ENCODE measurements around the gene CDKN1C.

The CDKN1C gene

GRCh38 chr11:2930704-2931419 lies 45.3 kb upstream of the CDKN1C start:
- Histone ChIP-seq H3K4me3 (replicated peaks; ENCODE audit: insufficient read depth, low read length) (peak overlapping the region; percentile 48), H3K27ac (replicated peaks) (no peak overlapping the region)
- DNase-seq (ENCODE audit: low read depth in 1 of 2, low spot score in 1 of 2): peak; percentile 38 to 55

GRCh38 chr11:2929950-2930703 lies 44.6 kb upstream of the CDKN1C start:
- peak overlapping the region; percentile 48 for H3K4me3 ChIP-seq (replicated peaks; ENCODE audit: insufficient read depth, low read length)
- peaks cover 31% of the 10 kb centered on the region for H3K27me3 ChIP-seq (ENCODE audit: insufficient read depth, poor library complexity, severe bottlenecking)
- H3K27ac ChIP-seq (replicated peaks): no peak overlapping the region
- TF ChIP-seq GABPA (IDR thresholded peaks at IDR 0.05; ENCODE audit: low read depth) (no peak), REST (IDR thresholded peaks at IDR 0.05; ENCODE audit: insufficient replicate concordance, low read depth) (no peak), SPI1 (IDR thresholded peaks at IDR 0.05; ENCODE audit: borderline replicate concordance, low read depth) (no peak; the same call in 1 of the 2 replicates), CTCF (IDR thresholded peaks at IDR 0.05; ENCODE audit: insufficient read depth, low read length) (peak; percentile 26), POLR2AphosphoS5 (IDR thresholded peaks at IDR 0.05; ENCODE audit: low read depth) (no peak)
- peak; percentile 23 to 37 for DNase-seq (ENCODE audit: low read depth in 1 of 2, low spot score in 1 of 2)

More at GRCh38 chr11:2930704-2931419, 45.3 kb upstream of the CDKN1C start:
- peaks cover 31% of the 10 kb centered on the region for H3K27me3 ChIP-seq (ENCODE audit: insufficient read depth, poor library complexity, severe bottlenecking)
- TF ChIP-seq SPI1 (IDR thresholded peaks at IDR 0.05; ENCODE audit: borderline replicate concordance, low read depth) (no peak), CTCF (IDR thresholded peaks at IDR 0.05; ENCODE audit: insufficient read depth, low read length) (peak; percentile 53)

- no peak for TF ChIP-seq SPI1 (IDR thresholded peaks at IDR 0.05; ENCODE audit: borderline replicate concordance, low read depth)
- TF ChIP-seq POLR2AphosphoS5 (IDR thresholded peaks at IDR 0.05; ENCODE audit: low read depth): no peak
- TF ChIP-seq GABPA (IDR thresholded peaks at IDR 0.05; ENCODE audit: low read depth): no peak
- no peak for TF ChIP-seq CTCF (IDR thresholded peaks at IDR 0.05; ENCODE audit: insufficient read depth, low read length)
- no peak for TF ChIP-seq REST (IDR thresholded peaks at IDR 0.05; ENCODE audit: insufficient replicate concordance, low read depth)
- Histone ChIP-seq H3K27me3 (ENCODE audit: insufficient read depth, poor library complexity, severe bottlenecking) (peaks cover 31% of the 10 kb centered on the region), H3K27ac (replicated peaks) (no peak overlapping the region), H3K4me3 (replicated peaks; ENCODE audit: insufficient read depth, low read length) (peak overlapping the region; percentile 48)
- peak in 1 of 2 experiments; percentile 26 for DNase-seq (ENCODE audit: low read depth in 1 of 2, low spot score in 1 of 2)
These were observed 44.0 kb upstream of the CDKN1C start for GRCh38 chr11:2929531-2929949.
